GM10266 (cell line): ENCODE data around the gene IL20RB.

Experiments
- DNase-seq: peaks from one replicate; pipeline ENCODE4 v3.0.0; 2012; ENCODE audit errors: extremely low spot score
- CTCF ChIP-seq: IDR thresholded peaks from 2 replicates; pipeline ENCODE4 v1.5.1; 2012; ENCODE audit warnings: mild to moderate bottlenecking, low read depth; ENCODE audit not compliant: control insufficient read depth, insufficient read depth; ENCODE audit errors: missing control alignments

The IL20RB gene

DNA sequence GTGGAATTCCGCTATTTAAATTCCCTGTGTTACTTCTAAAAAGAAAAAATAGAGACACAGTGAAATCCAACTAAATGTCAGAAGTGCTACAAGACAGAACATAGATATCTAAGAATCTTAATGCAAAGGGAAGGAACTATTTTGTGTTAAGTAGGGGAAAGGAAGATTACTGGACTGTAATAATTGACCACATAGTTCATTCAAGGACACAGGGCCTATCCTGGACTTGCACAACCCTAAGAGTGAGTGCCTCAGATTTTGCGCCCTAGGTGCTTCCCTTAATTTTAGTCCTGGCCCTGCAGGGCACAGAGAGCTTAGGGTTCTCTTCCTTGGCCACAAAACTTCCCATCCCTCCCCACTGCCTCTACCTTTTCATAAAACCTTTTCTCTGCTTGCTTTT, 3.5 kb upstream of the IL20RB start:
- no peak for TF ChIP-seq CTCF
- DNase-seq, result no peak

GRCh38 chr3:136954980-136955780, 2.6 kb upstream of the IL20RB start:
- no peak for DNase-seq
- no peak for TF ChIP-seq CTCF

- TF ChIP-seq CTCF, result no peak
- no peak for DNase-seq
Measured at GRCh38 chr3:136955813-136956212, 2.0 kb upstream of the IL20RB start.

DNA sequence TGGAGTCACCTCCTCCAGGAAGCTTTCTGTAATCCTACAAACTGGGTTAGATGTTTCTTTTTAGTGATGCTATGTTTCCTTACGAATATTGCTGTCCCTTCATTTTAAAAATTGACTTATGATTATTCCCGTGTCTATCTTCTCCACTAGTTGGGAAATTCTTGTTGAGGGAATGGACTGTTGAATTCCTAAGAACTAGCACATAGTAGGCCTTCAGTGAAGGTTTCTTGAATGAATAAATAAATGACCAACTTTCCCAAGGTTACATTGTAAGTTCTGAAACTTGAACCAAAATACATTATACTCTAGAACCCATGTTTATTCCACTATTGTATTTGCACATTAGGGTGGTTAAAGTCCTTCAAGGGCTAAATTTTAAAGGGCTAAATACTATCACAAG, 812 bp upstream of the IL20RB start:
- DNase-seq, result no peak
- TF ChIP-seq CTCF, result no peak

- no peak for TF ChIP-seq CTCF
Measured at GRCh38 chr3:136958939-136959338, 1.2 kb downstream of the IL20RB start.

GRCh38 chr3:136959599-136959998, 1.8 kb downstream of the IL20RB start:
- no peak for TF ChIP-seq CTCF
- DNase-seq, result no peak

More at GRCh38 chr3:136958939-136959338, 1.2 kb downstream of the IL20RB start:
- DNase-seq, result no peak
